ENCODE results near the gene FFAR4. TPM values are rescaled to one million over a fixed set of nuclear protein-coding genes. Genes with fewer than 3 reads are reported as not detected.
"Not testable (repeated sequence)": the region's sequence is repeated elsewhere in the genome, so short reads cannot be mapped to it uniquely, and the experiment has no call there.

FFAR4 gene
- total RNA-seq: not detected
- polyA plus RNA-seq (ENCODE audit: insufficient read depth in 1 of 8, insufficient read length in 8 of 8, low replicate concordance in 1 of 8): under 1 TPM in 3 of 8 donors, not detected in 5; 0.02 to 0.05 (median 0.04) TPM
- long read RNA-seq, donor 1: 0 reads
- long read RNA-seq, donor 2: 0 reads
- long read RNA-seq, donor 3: 0 reads
- long read RNA-seq, donor 4: 0 reads
- long read RNA-seq, donor 5: 0 reads
- long read RNA-seq, donor 6: 0 reads
- long read RNA-seq, donor 7: 0 reads
- long read RNA-seq, donor 8: 0 reads
- long read RNA-seq, donor 9: 0 reads
- long read RNA-seq, donor 10: 0 reads
- long read RNA-seq, donor 11: 0 reads

DNA sequence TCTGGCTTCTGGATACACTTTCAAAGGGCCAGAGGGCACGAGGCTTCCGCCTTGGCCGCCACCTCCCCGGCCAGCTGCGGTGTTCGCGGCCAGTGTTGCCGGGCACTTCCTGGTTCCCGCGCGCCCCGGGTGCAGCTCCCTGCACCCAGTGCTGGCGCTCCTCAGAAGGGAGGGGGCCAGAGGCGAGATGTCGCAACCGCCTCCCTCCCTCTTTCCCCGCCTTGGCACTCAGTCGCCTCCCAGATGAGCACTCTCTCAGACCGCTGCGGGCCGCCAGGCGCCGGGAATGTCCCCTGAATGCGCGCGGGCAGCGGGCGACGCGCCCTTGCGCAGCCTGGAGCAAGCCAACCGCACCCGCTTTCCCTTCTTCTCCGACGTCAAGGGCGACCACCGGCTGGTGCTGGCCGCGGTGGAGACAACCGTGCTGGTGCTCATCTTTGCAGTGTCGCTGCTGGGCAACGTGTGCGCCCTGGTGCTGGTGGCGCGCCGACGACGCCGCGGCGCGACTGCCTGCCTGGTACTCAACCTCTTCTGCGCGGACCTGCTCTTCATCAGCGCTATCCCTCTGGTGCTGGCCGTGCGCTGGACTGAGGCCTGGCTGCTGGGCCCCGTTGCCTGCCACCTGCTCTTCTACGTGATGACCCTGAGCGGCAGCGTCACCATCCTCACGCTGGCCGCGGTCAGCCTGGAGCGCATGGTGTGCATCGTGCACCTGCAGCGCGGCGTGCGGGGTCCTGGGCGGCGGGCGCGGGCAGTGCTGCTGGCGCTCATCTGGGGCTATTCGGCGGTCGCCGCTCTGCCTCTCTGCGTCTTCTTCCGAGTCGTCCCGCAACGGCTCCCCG lies at the start of gene FFAR4:
Gene FFAR4, plus strand, starts transcription at position 231 of the 842 bp plus-strand sequence. Its CDS starts 56 bp downstream, at position 287.
- under 1% methylated on average over 84 of the region's 85 CpGs for WGBS (ENCODE audit: insufficient coverage)
- Histone ChIP-seq H3K36me3 (ENCODE audit: control insufficient read depth, insufficient read depth, low read length) (no peaks in the 10 kb centered on the region), H3K9me3 (replicated peaks; ENCODE audit: control insufficient read depth, low read depth, low read length) (no peaks in the 10 kb centered on the region), H3K4me1 (ENCODE audit: control insufficient read depth, insufficient read depth, low read length) (peaks cover 13% of the 10 kb centered on the region), H3K27me3 (ENCODE audit: control insufficient read depth, insufficient read depth, low read length) (peaks cover 66% of the 10 kb centered on the region), H3K4me3 (ENCODE audit: low read length) (no peak within 1 kb of the TSS), H3K27ac (ENCODE audit: low read length) (no peak within 1 kb of the TSS)
- peak; percentile 5 for DNase-seq

DNA sequence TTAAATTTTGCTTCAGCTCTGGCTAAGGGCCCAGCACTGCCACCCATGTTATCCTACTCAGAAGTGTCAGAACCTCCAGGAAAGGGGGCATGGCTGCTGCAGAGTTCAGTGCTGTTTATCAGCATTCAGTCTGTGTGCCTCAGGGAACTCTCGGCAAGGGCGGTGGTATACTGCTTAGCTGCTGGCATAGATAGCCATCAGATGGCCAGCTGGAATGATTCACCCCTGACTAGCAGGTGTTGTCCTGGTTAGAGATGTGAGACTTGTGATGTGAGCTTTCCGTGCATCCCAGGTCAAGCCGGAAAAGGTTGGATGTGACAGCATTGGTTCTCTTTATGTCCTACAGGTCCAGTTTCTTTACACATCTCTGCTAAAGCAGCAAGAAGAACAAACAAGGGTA lies 47.9 kb upstream of the FFAR4 start:
- peaks cover 3% of the 10 kb centered on the region for H3K9me3 ChIP-seq (replicated peaks; ENCODE audit: control insufficient read depth, low read depth, low read length)
- H3K4me3 ChIP-seq (ENCODE audit: low read length): no peak overlapping the region
- DNase-seq: no peak
- H3K27ac ChIP-seq (ENCODE audit: low read length): no peak overlapping the region
- H3K4me1 ChIP-seq (ENCODE audit: control insufficient read depth, insufficient read depth, low read length): peaks cover 5% of the 10 kb centered on the region
- H3K27me3 ChIP-seq (ENCODE audit: control insufficient read depth, insufficient read depth, low read length): no peaks in the 10 kb centered on the region
- peaks cover 36% of the 10 kb centered on the region for H3K36me3 ChIP-seq (ENCODE audit: control insufficient read depth, insufficient read depth, low read length)
- WGBS (ENCODE audit: insufficient coverage): 100% methylated on average over 2 of the region's 4 CpGs

DNA sequence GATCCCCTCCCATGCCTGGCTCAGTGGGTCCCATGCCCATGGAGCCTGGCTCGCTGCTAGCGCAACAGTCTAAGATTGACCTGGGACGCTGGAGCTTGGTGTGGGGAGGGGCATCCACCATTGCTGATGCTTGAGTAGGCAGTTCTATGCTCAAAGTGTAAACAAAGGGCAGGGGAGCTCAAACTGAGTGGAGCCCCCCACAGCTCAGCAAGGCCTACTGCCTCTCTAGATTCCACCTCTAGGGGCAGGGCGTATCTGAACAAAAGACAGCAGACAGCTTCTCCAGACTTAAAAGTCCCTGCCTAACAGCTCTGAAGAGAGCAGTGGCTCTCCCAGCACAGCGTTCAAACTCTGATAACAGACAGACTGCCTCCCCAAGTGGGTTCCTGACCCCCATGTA lies 31.2 kb upstream of the FFAR4 start:
- H3K9me3 ChIP-seq (replicated peaks; ENCODE audit: control insufficient read depth, low read depth, low read length): no peaks in the 10 kb centered on the region
- H3K27me3 ChIP-seq (ENCODE audit: control insufficient read depth, insufficient read depth, low read length): no peaks in the 10 kb centered on the region
- H3K4me3 ChIP-seq (ENCODE audit: low read length): no peak overlapping the region
- no peaks in the 10 kb centered on the region for H3K36me3 ChIP-seq (ENCODE audit: control insufficient read depth, insufficient read depth, low read length)
- no peaks in the 10 kb centered on the region for H3K4me1 ChIP-seq (ENCODE audit: control insufficient read depth, insufficient read depth, low read length)
- 78% methylated on average over 5 of the region's 5 CpGs for whole genome bisulfite sequencing (ENCODE audit: insufficient coverage)
- no peak overlapping the region for H3K27ac ChIP-seq (ENCODE audit: low read length)
- DNase-seq: no peak

DNA sequence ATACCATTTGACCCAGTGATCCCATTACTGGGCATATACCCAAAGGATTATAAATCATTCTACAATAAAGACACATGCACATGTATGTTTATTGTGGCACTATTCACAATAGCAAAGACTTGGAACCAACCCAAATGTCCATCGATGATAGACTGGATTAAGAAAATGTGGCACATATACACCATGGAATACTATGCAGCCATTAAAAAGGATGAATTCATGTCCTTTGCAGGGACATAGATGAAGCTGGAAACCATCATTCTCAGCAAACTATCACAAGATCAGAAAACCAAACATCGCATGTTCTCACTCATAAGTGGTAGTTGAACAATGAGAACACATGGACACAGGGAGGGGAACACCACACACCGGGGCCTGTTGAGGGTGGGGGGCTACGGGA lies 25.6 kb upstream of the FFAR4 start:
- not testable (repeated sequence) for H3K27me3 ChIP-seq (ENCODE audit: control insufficient read depth, insufficient read depth, low read length); H3K27ac ChIP-seq (ENCODE audit: low read length); H3K9me3 ChIP-seq (replicated peaks; ENCODE audit: control insufficient read depth, low read depth, low read length); H3K36me3 ChIP-seq (ENCODE audit: control insufficient read depth, insufficient read depth, low read length); DNase-seq; H3K4me3 ChIP-seq (ENCODE audit: low read length)
- WGBS (ENCODE audit: insufficient coverage): no CpG with 5 or more reads among the region's 4 CpGs
- H3K4me1 ChIP-seq (ENCODE audit: control insufficient read depth, insufficient read depth, low read length): peaks cover 11% of the 10 kb centered on the region

DNA sequence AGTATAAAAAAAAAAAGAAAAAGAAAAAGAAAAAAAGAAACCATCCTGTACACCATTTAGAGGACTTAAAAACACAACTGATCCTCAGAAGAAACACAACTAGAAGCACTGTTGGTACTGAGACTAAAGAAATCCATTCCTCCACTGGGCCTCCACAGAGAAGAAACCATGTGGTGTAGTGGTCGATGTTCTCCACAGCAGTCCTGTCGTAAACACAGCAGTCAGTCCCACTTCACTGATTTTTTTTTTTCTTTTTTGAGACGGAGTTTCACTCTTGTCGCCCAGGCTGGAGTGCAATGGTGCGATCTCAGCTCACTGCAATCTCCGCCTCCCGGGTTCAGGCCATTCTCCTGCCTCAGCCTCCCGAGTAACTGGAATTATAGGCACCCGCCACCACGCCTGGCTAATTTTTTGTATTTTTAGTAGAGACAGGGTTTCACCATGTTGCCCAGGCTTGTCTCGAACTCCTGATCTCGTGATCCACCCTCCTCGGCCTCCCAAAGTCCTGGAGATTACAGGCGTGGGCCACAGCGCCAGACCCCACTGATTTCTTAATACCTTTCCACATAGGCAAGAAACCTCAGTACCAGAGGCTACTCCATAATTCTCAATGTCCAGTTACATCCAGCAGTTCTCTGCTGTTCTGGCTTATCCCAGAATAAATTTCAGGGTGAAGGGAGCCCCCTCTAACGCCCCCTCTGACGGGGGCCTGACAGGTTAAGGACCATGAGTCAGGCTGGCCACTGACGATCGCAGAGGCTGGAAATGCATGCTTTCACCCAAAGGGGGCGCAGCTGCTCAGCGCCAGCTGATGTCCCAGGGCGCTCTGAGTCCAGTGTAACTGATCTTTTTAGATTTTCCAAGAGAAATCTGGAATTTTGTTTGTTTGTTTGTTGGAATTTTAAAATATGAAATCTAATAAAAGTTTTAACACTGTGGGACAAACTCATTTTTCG lies 24.8 kb upstream of the FFAR4 start:
- Histone ChIP-seq H3K27ac (ENCODE audit: low read length) (peak overlapping the region; percentile 45), H3K4me3 (ENCODE audit: low read length) (peak overlapping the region; percentile 6), H3K27me3 (ENCODE audit: control insufficient read depth, insufficient read depth, low read length) (no peaks in the 10 kb centered on the region), H3K4me1 (ENCODE audit: control insufficient read depth, insufficient read depth, low read length) (peaks cover 11% of the 10 kb centered on the region), H3K36me3 (ENCODE audit: control insufficient read depth, insufficient read depth, low read length) (no peaks in the 10 kb centered on the region), H3K9me3 (replicated peaks; ENCODE audit: control insufficient read depth, low read depth, low read length) (no peaks in the 10 kb centered on the region)
- DNase-seq: peak; percentile 74
- WGBS (ENCODE audit: insufficient coverage): 34% methylated on average over 15 of the region's 23 CpGs

DNA sequence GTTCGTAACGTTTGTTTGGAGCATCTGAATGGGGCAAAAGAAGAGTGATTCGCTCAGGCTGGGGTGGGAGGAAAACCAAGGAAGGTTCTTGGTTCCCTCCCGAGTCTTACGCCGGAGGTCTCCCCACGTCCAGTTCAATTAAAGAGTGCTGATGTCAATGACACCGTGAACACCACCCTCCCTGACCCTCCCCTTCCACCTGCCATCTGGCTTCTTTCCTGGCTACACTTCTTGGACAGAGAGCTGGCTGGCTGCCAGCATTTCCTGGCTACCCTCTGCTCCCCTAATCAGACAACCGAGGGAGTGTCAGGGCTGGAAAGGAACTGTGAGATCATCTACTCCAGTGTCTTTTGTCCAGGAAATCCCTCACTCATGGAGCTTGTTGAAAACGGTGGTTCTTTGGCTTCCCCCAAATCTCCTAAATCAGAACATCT lies 24.1 kb upstream of the FFAR4 start:
- Histone ChIP-seq H3K27me3 (ENCODE audit: control insufficient read depth, insufficient read depth, low read length) (no peaks in the 10 kb centered on the region), H3K36me3 (ENCODE audit: control insufficient read depth, insufficient read depth, low read length) (no peaks in the 10 kb centered on the region), H3K9me3 (replicated peaks; ENCODE audit: control insufficient read depth, low read depth, low read length) (no peaks in the 10 kb centered on the region), H3K27ac (ENCODE audit: low read length) (peak overlapping the region; percentile 45), H3K4me1 (ENCODE audit: control insufficient read depth, insufficient read depth, low read length) (peaks cover 11% of the 10 kb centered on the region), H3K4me3 (ENCODE audit: low read length) (peak overlapping the region; percentile 6)
- WGBS (ENCODE audit: insufficient coverage): 10% methylated on average over 8 of the region's 10 CpGs
- peak; percentile 89 for DNase-seq

DNA sequence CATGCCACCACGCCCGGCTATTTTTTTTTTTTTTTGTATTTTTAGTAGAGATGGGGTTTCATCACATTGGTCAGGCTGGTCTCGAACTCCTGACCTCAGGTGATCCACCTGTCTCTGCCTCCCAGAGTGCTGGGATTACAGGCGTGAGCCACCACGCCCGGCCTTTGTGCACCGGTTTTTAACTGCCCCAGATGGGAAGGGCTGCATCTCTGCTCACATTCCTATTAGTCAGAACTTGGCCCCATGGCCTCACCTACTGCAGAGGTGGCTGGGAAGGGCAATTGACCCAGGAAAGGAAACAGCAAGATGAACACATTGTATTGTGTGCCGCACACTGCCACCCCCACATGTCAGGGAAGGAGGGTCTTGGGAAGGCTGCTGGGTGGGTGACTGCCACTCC lies 19.5 kb upstream of the FFAR4 start:
- 73% methylated on average over 4 of the region's 8 CpGs for WGBS (ENCODE audit: insufficient coverage)
- H3K36me3 ChIP-seq (ENCODE audit: control insufficient read depth, insufficient read depth, low read length); H3K27ac ChIP-seq (ENCODE audit: low read length); H3K4me3 ChIP-seq (ENCODE audit: low read length); H3K9me3 ChIP-seq (replicated peaks; ENCODE audit: control insufficient read depth, low read depth, low read length); H3K27me3 ChIP-seq (ENCODE audit: control insufficient read depth, insufficient read depth, low read length); DNase-seq; H3K4me1 ChIP-seq (ENCODE audit: control insufficient read depth, insufficient read depth, low read length): not testable (repeated sequence)

DNA sequence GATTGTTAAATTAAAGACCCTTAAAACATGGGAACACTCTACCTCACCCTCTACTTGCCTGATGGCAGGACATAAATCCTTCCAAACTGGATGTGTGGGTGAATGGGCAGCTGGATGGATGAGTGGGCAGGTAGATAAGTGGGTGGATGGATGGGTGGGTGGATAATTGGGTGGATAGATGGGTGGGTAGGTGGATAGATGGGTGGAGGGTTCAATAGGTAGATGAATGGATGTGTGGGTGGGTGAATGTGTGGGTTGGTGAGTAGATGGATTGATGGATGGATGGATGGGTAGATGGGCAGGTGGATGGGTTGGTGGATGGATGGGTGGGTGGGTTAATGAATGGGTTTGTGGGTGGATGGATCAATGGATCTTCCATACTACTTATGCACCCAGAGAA lies 18.9 kb upstream of the FFAR4 start:
- Histone ChIP-seq H3K27ac (ENCODE audit: low read length) (no peak overlapping the region), H3K36me3 (ENCODE audit: control insufficient read depth, insufficient read depth, low read length) (no peaks in the 10 kb centered on the region), H3K4me3 (ENCODE audit: low read length) (no peak overlapping the region), H3K4me1 (ENCODE audit: control insufficient read depth, insufficient read depth, low read length) (peaks cover 4% of the 10 kb centered on the region), H3K9me3 (replicated peaks; ENCODE audit: control insufficient read depth, low read depth, low read length) (no peaks in the 10 kb centered on the region), H3K27me3 (ENCODE audit: control insufficient read depth, insufficient read depth, low read length) (no peaks in the 10 kb centered on the region)
- no peak for DNase-seq

DNA sequence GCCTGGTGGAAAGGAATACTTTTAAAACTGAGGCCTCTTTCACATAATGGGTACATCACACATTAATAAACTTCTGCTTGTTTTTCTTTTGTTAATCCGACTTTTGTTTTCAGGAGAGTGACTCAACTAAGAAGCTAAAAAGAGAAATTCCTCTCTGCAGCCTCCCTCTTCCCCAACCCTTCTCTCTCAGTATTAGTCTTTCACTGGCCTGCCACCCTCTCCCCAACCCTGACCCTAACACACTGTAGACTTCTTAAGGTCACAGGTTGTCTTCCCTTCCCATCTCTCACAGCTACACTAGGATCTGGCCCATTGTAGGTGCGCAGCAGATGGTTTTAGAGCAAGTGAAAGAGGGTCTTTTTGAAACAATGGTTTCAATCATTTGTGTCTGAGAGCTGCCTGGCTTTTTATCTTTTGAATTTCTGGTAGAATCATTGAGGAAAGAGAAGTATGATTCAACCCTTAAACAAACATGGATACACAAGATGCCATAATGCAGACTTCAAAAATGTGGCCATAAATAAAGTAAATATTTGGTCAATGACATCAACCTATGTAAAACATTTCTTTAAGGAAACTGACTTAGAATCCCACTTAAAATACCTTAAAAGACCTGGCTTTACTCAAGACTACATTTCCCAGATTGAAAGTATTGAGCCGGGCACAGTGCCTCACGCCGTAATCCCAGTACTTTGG lies 17.9 kb upstream of the FFAR4 start:
- no peaks in the 10 kb centered on the region for H3K27me3 ChIP-seq (ENCODE audit: control insufficient read depth, insufficient read depth, low read length)
- H3K9me3 ChIP-seq (replicated peaks; ENCODE audit: control insufficient read depth, low read depth, low read length): no peaks in the 10 kb centered on the region
- no peak overlapping the region for H3K27ac ChIP-seq (ENCODE audit: low read length)
- peaks cover under 1% of the 10 kb centered on the region for H3K4me1 ChIP-seq (ENCODE audit: control insufficient read depth, insufficient read depth, low read length)
- no peak for DNase-seq
- 92% methylated on average over 4 of the region's 5 CpGs for WGBS (ENCODE audit: insufficient coverage)
- H3K36me3 ChIP-seq (ENCODE audit: control insufficient read depth, insufficient read depth, low read length): no peaks in the 10 kb centered on the region
- H3K4me3 ChIP-seq (ENCODE audit: low read length): no peak overlapping the region

Measured in muscle of leg (tissue), 16 donors.